Purkinje cell (primary cell): ENCODE data around the gene SPDYE2B. TPM values are rescaled to one million over a fixed set of nuclear protein-coding genes. Genes with fewer than 3 reads are reported as not detected.

Experiments
- polyA plus RNA-seq: library from polyadenylated mRNA; unstranded; fragments of >200 nt; fragmentation: Nextera tagmentation; gene quantifications from 2 replicates; pipeline ENCODE4 v1.2.1, GENCODE V29; 2014

The SPDYE2B gene
- polyA plus RNA-seq = 0.35 TPM in 1 of 2 replicates, not detected in the other

GRCh38 chr7:102649924-102650323, at the start of gene SPDYE2B:
TSS of gene SPDYE2B (plus strand) at chr7:102650319. CDS start at chr7:102652349, 2,030 bp downstream.

GRCh38 chr7:102616507-102617125, 33.5 kb upstream of the SPDYE2B start, which contains the start of gene RASA4:
TSS of gene RASA4 (minus strand) at chr7:102616756. CDS start at chr7:102616689, 67 bp downstream.

GRCh38 chr7:102642691-102643090, 7.4 kb upstream of the SPDYE2B start, which contains the start of gene UPK3BL1:
TSS of gene UPK3BL1 (minus strand) at chr7:102642791. CDS start at chr7:102642741, 50 bp downstream.

DNA sequence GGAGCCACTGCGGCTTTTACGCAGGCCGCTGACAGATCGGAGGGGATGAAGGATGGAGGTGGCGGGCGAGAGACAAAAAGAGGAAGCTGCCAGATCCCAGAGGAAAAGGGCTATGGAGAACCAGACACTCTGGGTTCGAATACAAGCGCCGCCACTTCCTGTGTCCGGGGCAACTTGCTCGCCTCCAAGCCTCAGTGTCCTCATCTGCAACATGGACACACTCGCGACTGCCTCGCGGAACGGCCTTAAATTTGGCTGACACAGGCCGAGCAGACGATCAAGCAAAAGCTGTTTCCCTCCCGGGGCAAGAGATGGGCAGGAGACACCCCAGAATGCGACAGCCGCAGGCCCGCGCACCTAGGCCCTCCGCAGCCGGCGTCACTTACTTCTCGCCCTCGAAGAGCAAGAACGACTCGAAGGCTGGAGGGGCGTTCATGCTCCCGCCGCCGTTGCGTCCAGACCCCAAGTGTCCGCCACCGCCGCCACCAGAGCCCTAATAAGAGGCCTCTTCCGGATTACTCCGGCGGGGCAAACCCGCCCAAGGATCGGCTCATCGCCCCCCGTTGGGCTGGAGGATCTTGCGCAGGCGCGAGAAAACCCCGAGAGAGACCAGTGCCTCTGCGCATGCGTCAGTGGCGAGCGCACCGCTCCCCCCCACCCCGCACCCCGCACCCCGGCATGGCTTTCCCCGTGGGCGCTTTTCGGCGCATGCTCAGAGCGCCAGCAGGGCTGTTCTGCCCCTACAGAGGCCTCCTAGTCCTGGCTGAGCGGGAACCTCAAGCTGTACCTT, 21.2 kb downstream of the SPDYE2B start, which contains the start of gene POLR2J2:
Gene POLR2J2 (minus strand): TSS at position 498 of the 790 bp plus-strand sequence. CDS start 62 bp downstream, at position 436.

Other genes starting within 250 kb of the SPDYE2B start
- gene ORAI2, start 216.7 kb upstream of the SPDYE2B start, polyA plus RNA-seq = 3.9 and 4.8 TPM in 2 replicates
- 1.8 and 2.5 TPM in 2 replicates for gene ALKBH4, start 185.5 kb upstream of the SPDYE2B start, polyA plus RNA-seq
- gene LRWD1, start 185.3 kb upstream of the SPDYE2B start, polyA plus RNA-seq = 0.11 and 1.9 TPM in 2 replicates
- 69.4 and 83.0 TPM in 2 replicates for gene POLR2J, start 171.4 kb upstream of the SPDYE2B start, polyA plus RNA-seq
- 3.0 and 10.8 TPM in 2 replicates for gene RASA4B, start 132.5 kb upstream of the SPDYE2B start, polyA plus RNA-seq
- gene UPK3BL2, start 106.6 kb upstream of the SPDYE2B start, polyA plus RNA-seq = not detected in 2 replicates
- gene SPDYE2, start 99.1 kb upstream of the SPDYE2B start, polyA plus RNA-seq = 0.35 TPM in 1 of 2 replicates, not detected in the other
- 77.5 and 96.1 TPM in 2 replicates for gene POLR2J3, start 77.7 kb upstream of the SPDYE2B start, polyA plus RNA-seq
- 5.0 and 7.4 TPM in 2 replicates for gene RASA4, start 33.6 kb upstream of the SPDYE2B start, polyA plus RNA-seq
- gene UPK3BL1, start 7.5 kb upstream of the SPDYE2B start, polyA plus RNA-seq = 4.1 and 10.9 TPM in 2 replicates
- gene POLR2J2, start 21.3 kb downstream of the SPDYE2B start, polyA plus RNA-seq = 0.27 and 0.56 TPM in 2 replicates
- 11.2 and 18.1 TPM in 2 replicates for gene FAM185A, start 98.7 kb downstream of the SPDYE2B start, polyA plus RNA-seq